ENCODE data around the gene SLC19A1.

The SLC19A1 gene

DNA sequence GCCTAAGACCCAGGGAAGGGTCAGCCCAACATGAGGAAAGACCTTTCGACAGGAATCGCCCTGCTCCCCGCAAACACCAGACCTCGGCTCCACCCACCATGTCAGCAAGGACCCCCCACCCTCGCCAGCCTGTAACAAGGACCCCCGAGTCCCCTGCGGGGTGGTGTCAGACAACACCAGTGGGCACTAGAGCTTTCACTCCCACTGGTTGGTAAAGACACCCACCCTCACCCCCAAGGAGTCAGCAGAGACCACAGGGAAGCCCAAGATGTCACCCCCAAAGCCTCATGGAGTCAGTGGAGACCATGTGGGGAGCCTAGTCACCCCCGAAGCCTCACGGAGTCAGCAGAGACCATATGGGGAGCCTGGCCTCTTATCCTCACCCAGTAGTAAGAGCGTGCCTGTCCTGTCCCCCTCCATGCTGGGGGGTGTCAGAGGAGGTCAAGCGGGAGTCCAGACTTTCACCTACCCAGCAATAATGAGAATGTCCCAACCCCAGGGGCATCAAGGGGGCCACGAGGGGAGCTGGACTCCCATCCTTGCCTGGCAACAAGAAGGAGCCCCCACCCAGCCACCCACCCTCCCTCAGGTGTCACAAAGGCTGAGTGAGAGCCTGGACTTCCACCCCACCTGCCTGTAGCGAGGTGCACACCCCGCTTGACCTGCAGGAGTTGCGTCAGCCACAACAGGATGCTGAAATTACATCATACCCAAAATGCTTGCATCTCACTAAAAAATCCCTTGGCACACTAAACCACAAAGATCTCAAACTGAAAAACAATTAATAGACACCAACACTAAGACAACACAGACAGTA lies 24.8 kb downstream of the SLC19A1 start:
- DNase-seq (ENCODE audit: low read depth): no peak

- no peak for DNase-seq (ENCODE audit: low read depth)
Observed at GRCh38 chr21:45516671-45517151, 25.5 kb downstream of the SLC19A1 start.

- no peak for DNase-seq (ENCODE audit: low read depth)
Observed at GRCh38 chr21:45516071-45516670, 26.1 kb downstream of the SLC19A1 start.

DNA sequence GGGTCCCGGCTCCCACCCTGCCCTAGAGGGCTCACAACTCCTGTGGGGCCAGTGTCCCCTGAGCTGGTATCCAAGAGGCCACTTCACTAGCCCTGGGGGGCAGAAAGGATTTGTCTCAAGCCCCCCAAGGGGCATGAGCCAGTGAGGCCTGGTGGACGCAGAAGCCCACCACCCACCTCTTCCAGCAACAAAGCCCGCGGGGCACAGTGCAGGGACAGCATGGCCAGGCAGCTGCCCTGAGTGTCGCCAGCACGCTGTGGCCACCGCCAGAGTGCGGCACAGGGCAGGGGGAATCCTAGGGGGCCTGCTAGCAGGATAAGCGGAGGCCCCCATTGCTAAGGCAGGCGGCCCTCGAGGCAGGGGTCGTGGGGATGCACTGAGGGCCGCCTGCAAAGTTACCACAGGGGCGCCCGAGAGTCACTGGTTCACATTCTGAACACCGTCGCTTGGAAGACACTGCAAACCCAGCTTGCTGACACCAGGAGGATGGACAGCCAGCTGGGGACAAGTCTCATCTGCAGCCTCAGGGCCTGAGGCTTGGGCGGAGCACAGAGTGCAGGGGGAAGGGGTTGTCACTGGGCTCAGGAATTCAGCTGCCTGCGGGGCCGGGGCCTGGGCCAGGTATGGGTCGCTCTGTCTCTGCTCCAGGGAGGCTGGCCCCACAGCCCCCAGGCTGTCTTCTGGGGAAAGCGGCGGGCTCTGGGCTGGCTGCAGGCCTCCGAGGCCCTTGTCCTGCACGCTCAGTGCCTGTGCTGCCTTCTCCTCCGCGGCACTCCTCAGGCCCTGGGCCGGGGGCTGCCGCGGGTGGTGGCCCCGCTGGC lies 26.8 kb downstream of the SLC19A1 start:
- DNase-seq (ENCODE audit: low read depth): no peak

GRCh38 chr21:45514311-45515021 lies 27.8 kb downstream of the SLC19A1 start:
- no peak for DNase-seq (ENCODE audit: low read depth)

DNA sequence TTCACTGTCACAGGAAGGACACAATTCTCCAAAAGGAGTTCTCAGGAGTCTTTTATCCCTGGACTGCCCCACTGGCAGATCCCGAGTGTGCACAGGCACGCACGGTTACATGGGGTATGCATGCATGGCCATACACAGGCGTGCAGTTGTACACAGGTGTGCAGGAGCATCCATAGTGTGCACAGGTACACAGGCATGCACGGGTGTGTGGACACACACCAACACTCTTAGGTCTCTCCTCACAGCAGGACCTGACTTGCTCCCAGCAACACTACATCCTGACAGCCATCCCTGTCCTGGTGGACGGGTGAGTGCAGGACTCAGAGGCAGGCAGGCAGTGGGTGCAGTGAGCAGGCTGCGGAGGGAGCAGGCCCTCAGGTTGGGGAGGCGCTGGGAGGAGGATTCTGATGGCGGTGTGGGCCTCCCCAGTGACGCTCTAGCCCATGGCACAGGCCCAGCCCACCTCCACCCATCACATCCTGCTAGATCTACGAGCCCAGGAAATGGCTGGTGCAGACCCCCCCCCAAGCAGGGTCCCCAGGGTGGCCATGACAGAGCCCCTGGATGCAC lies 28.4 kb downstream of the SLC19A1 start:
- no peak for DNase-seq (ENCODE audit: low read depth)

DNA sequence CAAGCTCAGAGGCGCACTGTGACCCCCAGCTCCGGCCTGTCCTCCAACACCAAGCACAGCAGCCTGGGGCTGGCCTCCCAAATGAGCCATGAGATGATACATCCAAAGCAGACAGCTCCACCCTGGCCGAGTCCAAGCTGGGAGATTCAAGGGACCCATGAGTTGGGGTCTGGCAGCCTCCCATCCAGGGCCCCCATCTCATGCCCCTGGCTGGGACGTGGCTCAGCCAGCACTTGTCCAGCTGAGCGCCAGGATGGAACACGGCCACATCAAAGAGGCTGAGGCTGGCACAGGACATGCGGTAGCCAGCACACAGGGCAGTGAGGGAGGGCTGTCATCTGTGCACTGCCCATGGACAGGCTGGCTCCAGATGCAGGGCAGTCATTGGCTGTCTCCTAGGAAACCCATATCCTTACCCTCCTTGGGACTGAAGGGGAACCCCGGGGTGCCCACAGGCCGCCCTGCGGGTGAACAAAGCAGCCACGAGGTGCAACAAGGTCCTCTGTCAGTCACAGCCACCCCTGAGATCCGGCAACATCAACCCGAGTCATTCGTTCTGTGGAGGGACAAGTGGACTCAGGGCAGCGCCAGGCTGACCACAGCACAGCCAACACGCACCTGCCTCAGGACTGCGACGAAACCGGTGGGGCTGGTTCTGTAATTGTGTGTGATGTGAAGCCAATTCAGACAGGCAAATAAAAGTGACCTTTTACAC lies 29.1 kb downstream of the SLC19A1 start:
- no peak for DNase-seq (ENCODE audit: low read depth)

GRCh38 chr21:45512626-45513002 lies 29.6 kb downstream of the SLC19A1 start:
- DNase-seq (ENCODE audit: low read depth): no peak

- no peak for DNase-seq (ENCODE audit: low read depth)
Observed at GRCh38 chr21:45511661-45512431, 30.4 kb downstream of the SLC19A1 start.

- DNase-seq (ENCODE audit: low read depth): no peak
Observed at GRCh38 chr21:45511007-45511406, 31.2 kb downstream of the SLC19A1 start.

DNA sequence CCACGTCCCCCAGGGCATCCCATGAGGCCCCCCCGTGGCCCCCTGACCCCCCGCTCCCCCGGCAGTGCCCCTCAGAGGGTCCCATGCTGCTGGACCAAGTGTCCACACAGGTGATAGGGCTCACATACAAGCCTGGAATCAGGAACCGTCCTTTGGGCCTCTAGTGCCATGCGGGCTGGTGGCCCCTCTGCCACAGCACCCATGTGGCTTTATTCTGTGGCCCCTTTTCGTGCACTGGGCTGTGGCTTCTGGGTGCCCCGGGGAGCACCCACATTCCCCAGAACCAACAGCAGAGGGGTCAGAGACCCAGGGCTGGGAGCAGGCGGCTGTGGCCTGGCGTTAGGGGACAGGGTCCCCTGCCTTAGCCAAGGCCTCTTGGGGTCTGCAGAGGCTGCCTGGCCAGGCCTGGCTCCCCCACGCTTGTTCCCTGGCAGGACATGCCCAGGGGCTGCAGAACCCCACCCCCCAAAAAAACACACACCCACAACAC lies 31.7 kb downstream of the SLC19A1 start:
- DNase-seq (ENCODE audit: low read depth): no peak

DNA sequence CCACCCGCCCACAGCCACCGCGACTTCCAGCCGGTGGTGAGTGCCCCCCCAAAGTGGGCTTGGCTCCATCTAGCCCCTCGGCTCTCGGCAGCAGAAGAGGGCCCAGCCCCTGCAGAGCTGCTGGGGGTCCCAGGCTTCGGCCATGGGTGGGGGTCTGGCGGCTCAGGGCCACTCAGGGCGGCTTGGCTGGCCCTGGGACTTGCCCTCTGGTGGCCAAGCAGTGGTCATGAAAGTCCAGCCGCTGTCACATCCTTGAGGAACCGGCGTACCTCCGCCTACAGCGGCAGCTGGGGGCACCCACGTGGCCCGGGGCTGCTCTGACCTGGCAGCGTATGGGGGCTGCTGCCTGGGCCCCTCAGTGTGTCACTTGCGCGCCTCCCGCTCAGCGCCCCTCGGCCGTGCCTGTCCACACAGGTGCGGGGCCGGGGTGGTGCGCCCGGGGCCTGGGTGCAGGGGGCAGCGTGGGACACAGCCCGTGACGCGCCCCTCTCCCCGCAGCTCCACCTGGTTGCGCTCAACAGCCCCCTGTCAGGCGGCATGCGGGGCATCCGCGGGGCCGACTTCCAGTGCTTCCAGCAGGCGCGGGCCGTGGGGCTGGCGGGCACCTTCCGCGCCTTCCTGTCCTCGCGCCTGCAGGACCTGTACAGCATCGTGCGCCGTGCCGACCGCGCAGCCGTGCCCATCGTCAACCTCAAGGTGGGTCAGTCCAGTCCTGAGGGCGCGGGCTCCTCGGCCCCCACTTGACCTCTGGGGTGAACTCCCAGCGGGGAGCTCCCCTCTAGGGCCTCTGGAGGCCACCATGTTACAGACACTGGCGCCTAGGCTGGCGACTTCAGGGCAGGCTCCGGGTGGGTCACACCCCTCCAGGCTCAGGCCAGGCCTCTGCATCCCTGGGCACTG lies 32.4 kb downstream of the SLC19A1 start:
- DNase-seq (ENCODE audit: low read depth): no peak

DNA sequence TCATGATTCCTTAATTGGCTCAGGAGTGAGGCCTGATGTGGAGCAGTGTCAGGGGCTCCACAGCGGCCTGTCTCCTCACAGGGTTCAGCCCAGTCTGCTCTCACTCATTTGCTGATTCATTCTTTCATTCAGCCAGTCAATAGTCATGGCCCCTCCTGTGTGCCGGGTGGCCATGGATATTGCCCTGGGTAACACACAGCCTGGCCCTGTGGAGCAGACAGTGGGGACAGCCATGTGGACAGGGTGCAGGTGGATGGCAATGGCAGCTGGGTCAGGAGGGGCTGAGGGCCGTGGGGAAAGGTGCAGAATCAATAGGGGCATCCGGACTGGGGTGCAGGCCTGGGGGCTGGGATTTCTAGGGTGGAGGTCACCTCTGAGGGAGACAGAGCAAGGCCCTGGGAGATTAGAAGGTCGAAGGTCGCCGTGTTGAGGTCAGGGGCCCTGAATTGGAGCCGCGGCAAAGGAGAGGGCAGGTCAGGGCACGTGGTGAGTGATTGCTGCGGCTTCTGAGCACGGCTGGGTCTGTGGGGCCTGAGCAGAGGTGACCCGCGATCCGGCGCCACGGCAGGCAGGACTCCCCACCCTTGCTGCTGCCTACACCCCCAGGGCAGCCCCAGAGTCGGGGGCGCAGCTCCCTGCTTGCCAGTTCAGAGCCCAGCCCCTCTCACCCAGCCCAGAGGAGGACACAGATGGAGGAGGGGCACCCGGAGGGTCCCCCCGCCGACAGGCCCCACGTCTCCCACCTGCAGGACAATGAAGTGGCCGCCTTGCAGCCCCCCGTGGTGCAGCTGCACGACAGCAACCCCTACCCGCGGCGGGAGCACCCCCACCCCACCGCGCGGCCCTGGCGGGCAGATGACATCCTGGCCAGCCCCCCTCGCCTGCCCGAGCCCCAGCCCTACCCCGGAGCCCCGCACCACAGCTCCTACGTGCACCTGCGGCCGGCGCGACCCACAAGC lies 33.4 kb downstream of the SLC19A1 start:
- DNase-seq (ENCODE audit: low read depth): no peak

GRCh38 chr21:45507888-45508508 lies 34.2 kb downstream of the SLC19A1 start:
- DNase-seq (ENCODE audit: low read depth): no peak

- no peak for DNase-seq (ENCODE audit: low read depth)
Observed at GRCh38 chr21:45507523-45507875, 34.7 kb downstream of the SLC19A1 start.

DNA sequence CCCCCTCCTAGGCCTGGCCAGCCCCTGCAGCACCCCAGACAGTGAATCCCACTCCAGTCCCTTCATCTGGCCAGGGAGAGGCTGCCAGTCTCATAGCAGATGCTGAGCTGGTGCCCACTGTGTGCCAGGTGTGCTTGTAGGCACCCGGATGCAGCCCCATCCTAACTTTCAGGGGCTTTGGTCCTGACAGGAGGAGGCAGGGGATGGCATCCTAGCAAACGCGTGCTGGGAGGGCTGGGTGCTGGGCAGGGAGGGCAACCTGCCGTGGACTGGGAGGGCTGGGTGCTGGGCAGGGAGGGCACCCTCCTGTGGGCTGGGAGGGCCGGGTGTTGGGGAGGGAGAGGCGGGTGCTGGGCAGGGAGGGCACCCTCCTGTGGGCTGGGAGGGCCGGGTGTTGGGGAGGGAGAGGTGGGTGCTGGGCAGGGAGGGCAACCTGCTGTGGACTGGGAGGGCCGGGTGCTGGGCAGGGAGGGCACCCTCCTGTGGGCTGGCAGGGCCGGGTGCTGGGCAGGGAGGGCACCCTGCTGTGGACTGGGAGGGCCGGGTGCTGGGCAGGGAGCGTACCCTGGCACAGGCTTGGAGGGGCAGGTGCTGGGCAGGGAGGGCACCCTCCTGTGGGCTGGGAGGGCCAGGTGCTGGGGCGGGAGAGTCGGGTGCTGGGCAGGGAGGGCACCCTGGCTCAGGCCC lies 35.3 kb downstream of the SLC19A1 start:
- no peak for DNase-seq (ENCODE audit: low read depth)

- no peak for DNase-seq (ENCODE audit: low read depth)
Observed at GRCh38 chr21:45506241-45506817, 35.9 kb downstream of the SLC19A1 start.
